Measurements from ENCODE around the gene CD33.

- TF ChIP-seq TBP (IDR thresholded peaks at IDR 0.05; ENCODE audit: low read depth, low read length) (no peak), CTCF (IDR thresholded peaks at IDR 0.05; ENCODE audit: control extremely low read depth in 1 of 3, insufficient read depth in 1 of 3, low read depth in 1 of 3, low read length in 3 of 3) (no peak), BACH1 (IDR thresholded peaks at IDR 0.05; ENCODE audit: low read length) (no peak), KDM1A (IDR thresholded peaks at IDR 0.05; ENCODE audit: borderline replicate concordance, low read length) (no peak), EZH2 (IDR thresholded peaks at IDR 0.05; ENCODE audit: low read depth, low read length, severe bottlenecking) (no peak), CEBPB (IDR thresholded peaks at IDR 0.05; ENCODE audit: low read depth, low read length) (no peak), EP300 (IDR thresholded peaks at IDR 0.05; ENCODE audit: borderline replicate concordance in 1 of 2, low read depth in 2 of 2, low read length in 2 of 2) (no peak), RXRA (IDR thresholded peaks at IDR 0.05; ENCODE audit: insufficient read depth, low read depth, low read length) (no peak), RNF2 (IDR thresholded peaks at IDR 0.05; ENCODE audit: borderline replicate concordance, low read depth, low read length, missing control alignments, poor library complexity, severe bottlenecking) (no peak), POLR2A (IDR thresholded peaks at IDR 0.05; ENCODE audit: control extremely low read depth in 1 of 2, low read depth in 2 of 2, low read length in 2 of 2) (no peak), ATF3 (IDR thresholded peaks at IDR 0.05; ENCODE audit: insufficient read depth, low read depth, low read length) (no peak)
Observed at GRCh38 chr19:51263808-51264207, 38.9 kb downstream of the CD33 start.
